GM23338 (cell line): Measurements from ENCODE around the gene SCN4B. TPM values are rescaled to one million over a fixed set of nuclear protein-coding genes. Genes with fewer than 3 reads are reported as not detected.

ENCODE experiments used
- ATAC-seq: fragments of 200-7000 bp; cut with Tn5 transposase; 3 replicates; pipeline ENCODE4 v1.9.1; 2020
- DNase-seq: peaks from one replicate; pipeline ENCODE4 v3.0.0-alpha.2; 2015; ENCODE audit warnings: low spot score
- H2AFZ ChIP-seq: fragments of 200-600 bp; sonication (generic); 2 replicates; pipeline ENCODE4 v1.8.0; 2016; ENCODE audit warnings: antibody characterized with exemption, mild to moderate bottlenecking, moderate library complexity
- H3F3A ChIP-seq: fragments of 200-600 bp; sonication (generic); replicated peaks from 2 replicates; pipeline ENCODE4 v1.8.0; 2017; ENCODE audit warnings: antibody characterized with exemption, mixed run types, low read depth
- H3K27ac ChIP-seq: fragments of 200-600 bp; sonication (generic); 2 replicates; pipeline ENCODE4 v1.6.1; 2016; ENCODE audit warnings: low read depth
- H3K27me3 ChIP-seq: fragments of 200-600 bp; sonication (generic); 2 replicates; pipeline ENCODE4 v1.8.0; 2016; ENCODE audit warnings: mild to moderate bottlenecking, mixed run types, moderate library complexity; ENCODE audit not compliant: insufficient read depth
- H3K36me3 ChIP-seq: fragments of 200-600 bp; sonication (generic); 2 replicates; pipeline ENCODE4 v1.8.0; 2016; ENCODE audit warnings: mild to moderate bottlenecking; ENCODE audit not compliant: insufficient read depth
- H3K4me1 ChIP-seq: fragments of 200-600 bp; sonication (generic); 2 replicates; pipeline ENCODE4 v1.8.0; 2016; ENCODE audit warnings: mild to moderate bottlenecking, moderate library complexity; ENCODE audit not compliant: insufficient read depth
- H3K4me2 ChIP-seq: fragments of 200-600 bp; sonication (generic); 2 replicates; pipeline ENCODE4 v1.7.1; 2017; ENCODE audit warnings: mixed run types
- H3K4me3 ChIP-seq: fragments of 200-600 bp; sonication (generic); 2 replicates; pipeline ENCODE4 v1.6.1; 2016; ENCODE audit warnings: mixed run types
- H3K79me2 ChIP-seq: fragments of 200-600 bp; sonication (generic); replicated peaks from 2 replicates; pipeline ENCODE4 v1.8.0; 2017; ENCODE audit warnings: mild to moderate bottlenecking; ENCODE audit not compliant: insufficient read depth
- H3K9me2 ChIP-seq: fragments of 200-600 bp; sonication (generic); 2 replicates; pipeline ENCODE4 v1.8.0; 2017; ENCODE audit not compliant: insufficient read depth
- H4K20me1 ChIP-seq: fragments of 200-600 bp; sonication (generic); replicated peaks from 2 replicates; pipeline ENCODE4 v1.8.0; 2017; ENCODE audit warnings: mild to moderate bottlenecking; ENCODE audit not compliant: insufficient read depth
- H3K27ac Mint-ChIP-seq: 2 replicates; pipeline ENCODE4 v1.8.0; 2020; ENCODE audit warnings: inconsistent platforms, mild to moderate bottlenecking, moderate library complexity, mixed read lengths
- H3K27me3 Mint-ChIP-seq: 3 replicates; pipeline ENCODE4 v1.8.0; 2022; ENCODE audit warnings: low read depth, mild to moderate bottlenecking, moderate library complexity, mixed read lengths, inconsistent platforms; ENCODE audit not compliant: insufficient read depth, poor library complexity
- H3K36me3 Mint-ChIP-seq: 3 replicates; pipeline ENCODE4 v1.8.0; 2021; ENCODE audit warnings: low read depth, mild to moderate bottlenecking, inconsistent platforms, moderate library complexity, mixed read lengths
- H3K4me1 Mint-ChIP-seq: 3 replicates; pipeline ENCODE4 v1.8.0; 2020; ENCODE audit warnings: mild to moderate bottlenecking, inconsistent platforms, mixed read lengths
- H3K4me3 Mint-ChIP-seq: 3 replicates; pipeline ENCODE4 v1.8.0; 2021; ENCODE audit warnings: moderate library complexity, mild to moderate bottlenecking, inconsistent platforms, mixed read lengths
- H3K9me3 Mint-ChIP-seq: 3 replicates; pipeline ENCODE4 v1.8.0; 2020; ENCODE audit warnings: moderate library complexity, mild to moderate bottlenecking, inconsistent platforms, mixed read lengths
- CREB1 ChIP-seq: fragments of 250-450 bp; sonication (Bioruptor Pico); IDR thresholded peaks from 2 replicates; pipeline ENCODE4 v1.5.0; 2020; ENCODE audit warnings: low read depth, mild to moderate bottlenecking, moderate library complexity
- JUNB ChIP-seq: IDR thresholded peaks from one replicate; pipeline ENCODE4 v1.6.1; 2016; ENCODE audit warnings: antibody characterized with exemption; ENCODE audit not compliant: unreplicated experiment
- ZNF114 ChIP-seq: fragments of 250-450 bp; sonication (Bioruptor Pico); IDR thresholded peaks from 2 replicates; pipeline ENCODE4 v1.5.0; 2020; ENCODE audit warnings: mild to moderate bottlenecking, moderate library complexity
- ZNF331 ChIP-seq: fragments of 250-450 bp; sonication (Bioruptor Pico); IDR thresholded peaks from 2 replicates; pipeline ENCODE4 v1.5.0; 2020; ENCODE audit warnings: low read depth, mild to moderate bottlenecking, moderate library complexity
- polyA plus RNA-seq: library from polyadenylated mRNA; unstranded; fragments of >200 nt; fragmentation: Nextera tagmentation; extraction: Ambion mirVana; gene quantifications from 2 replicates; pipeline ENCODE4 v1.2.1, GENCODE V29; 2016
- total RNA-seq: library from RNA; depleted of rRNA; stranded (reverse); fragments of >200 nt; shearing (Covaris generic); gene quantifications from 2 replicates; pipeline ENCODE4 v1.2.3, GENCODE V29; 2014
- TF ChIP-seq, protein P1 (sequence below): IDR thresholded peaks from 2 replicates; pipeline ENCODE4 v1.6.1; 2016; ENCODE audit warnings: antibody characterized with exemption
- TF ChIP-seq, protein P2 (sequence below), 2 experiments: fragments of 200-600 bp in 1 of 2; sonication (generic) in 1 of 2; conservative IDR thresholded peaks; 2 replicates each; pipeline versions ENCODE4 v1.5.1 to v1.6.1; 2016 to 2017; ENCODE audit warnings: antibody characterized with exemption in 2 of 2, low read depth in 2 of 2, mild to moderate bottlenecking in 2 of 2, moderate library complexity in 1 of 2
- TF ChIP-seq, protein P3 (sequence below): fragments of 250-450 bp; sonication (Bioruptor Pico); IDR thresholded peaks from 2 replicates; pipeline ENCODE4 v1.5.0; 2020; ENCODE audit warnings: mild to moderate bottlenecking, moderate library complexity
- TF ChIP-seq, protein P4 (sequence below): IDR thresholded peaks from one replicate; pipeline ENCODE4 v1.6.1; 2018; ENCODE audit warnings: antibody characterized with exemption; ENCODE audit not compliant: unreplicated experiment

SCN4B gene
- total and polyA plus RNA-seq, 2 experiments from 2014 or later, result 0.45 to 3.0 TPM

DNA sequence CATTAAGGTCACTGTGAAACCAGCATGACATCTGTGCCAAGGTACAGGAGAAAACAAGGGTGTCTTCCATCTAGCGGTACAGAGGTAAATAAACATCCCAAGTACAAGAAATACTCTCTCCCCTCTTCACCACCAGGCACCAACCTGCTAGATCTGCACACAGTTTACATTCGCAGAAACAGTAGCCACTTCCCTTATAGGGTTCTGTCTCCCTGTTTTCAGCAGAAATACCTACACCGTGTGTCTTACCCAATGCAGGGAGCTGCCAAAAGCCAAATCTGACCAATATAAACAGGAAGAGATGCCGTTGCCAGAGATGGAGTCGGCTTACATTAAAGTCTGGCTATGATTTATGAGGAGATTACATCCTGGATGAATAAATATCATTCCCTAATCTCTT is 1.2 kb downstream of the SCN4B start:
- Histone ChIP-seq H3K4me2 (peak overlapping the region; percentile 98), H3K4me3 (peak overlapping the region; percentile 94), H3F3A (0 out of 2 replicates have a peak, but pooled peaks cover 3% of the 10 kb centered on the region), H2AFZ (no peak overlapping the region; the same call in 1 of the 2 replicates), H3K4me1 (peaks cover 59% of the 10 kb centered on the region), H3K9me2 (no peaks in the 10 kb centered on the region), H3K36me3 (no peaks in the 10 kb centered on the region), H3K27ac (no peak overlapping the region), H3K27me3 (peaks cover 97% of the 10 kb centered on the region), H4K20me1 (0 out of 2 replicates have a peak, but pooled peaks cover 3% of the 10 kb centered on the region), H3K79me2 (no peaks in the 10 kb centered on the region)
- Mint-ChIP-seq H3K4me1 (peaks cover 63% of the 10 kb centered on the region), H3K27ac (no peak overlapping the region), H3K27me3 (peaks cover 66% of the 10 kb centered on the region), H3K4me3 (peak overlapping the region; percentile 78; the same call in 2 of the 3 replicates), H3K36me3 (no peaks in the 10 kb centered on the region), H3K9me3 (no peaks in the 10 kb centered on the region)
- DNase-seq, result no peak
- ATAC-seq, result no peak
- TF ChIP-seq, protein P1, sequence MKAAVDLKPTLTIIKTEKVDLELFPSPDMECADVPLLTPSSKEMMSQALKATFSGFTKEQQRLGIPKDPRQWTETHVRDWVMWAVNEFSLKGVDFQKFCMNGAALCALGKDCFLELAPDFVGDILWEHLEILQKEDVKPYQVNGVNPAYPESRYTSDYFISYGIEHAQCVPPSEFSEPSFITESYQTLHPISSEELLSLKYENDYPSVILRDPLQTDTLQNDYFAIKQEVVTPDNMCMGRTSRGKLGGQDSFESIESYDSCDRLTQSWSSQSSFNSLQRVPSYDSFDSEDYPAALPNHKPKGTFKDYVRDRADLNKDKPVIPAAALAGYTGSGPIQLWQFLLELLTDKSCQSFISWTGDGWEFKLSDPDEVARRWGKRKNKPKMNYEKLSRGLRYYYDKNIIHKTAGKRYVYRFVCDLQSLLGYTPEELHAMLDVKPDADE, result no peak
- TF ChIP-seq, protein P2, sequence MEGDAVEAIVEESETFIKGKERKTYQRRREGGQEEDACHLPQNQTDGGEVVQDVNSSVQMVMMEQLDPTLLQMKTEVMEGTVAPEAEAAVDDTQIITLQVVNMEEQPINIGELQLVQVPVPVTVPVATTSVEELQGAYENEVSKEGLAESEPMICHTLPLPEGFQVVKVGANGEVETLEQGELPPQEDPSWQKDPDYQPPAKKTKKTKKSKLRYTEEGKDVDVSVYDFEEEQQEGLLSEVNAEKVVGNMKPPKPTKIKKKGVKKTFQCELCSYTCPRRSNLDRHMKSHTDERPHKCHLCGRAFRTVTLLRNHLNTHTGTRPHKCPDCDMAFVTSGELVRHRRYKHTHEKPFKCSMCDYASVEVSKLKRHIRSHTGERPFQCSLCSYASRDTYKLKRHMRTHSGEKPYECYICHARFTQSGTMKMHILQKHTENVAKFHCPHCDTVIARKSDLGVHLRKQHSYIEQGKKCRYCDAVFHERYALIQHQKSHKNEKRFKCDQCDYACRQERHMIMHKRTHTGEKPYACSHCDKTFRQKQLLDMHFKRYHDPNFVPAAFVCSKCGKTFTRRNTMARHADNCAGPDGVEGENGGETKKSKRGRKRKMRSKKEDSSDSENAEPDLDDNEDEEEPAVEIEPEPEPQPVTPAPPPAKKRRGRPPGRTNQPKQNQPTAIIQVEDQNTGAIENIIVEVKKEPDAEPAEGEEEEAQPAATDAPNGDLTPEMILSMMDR (conservative IDR thresholded peaks at IDR 0.05; ENCODE audit: low read depth in 2 of 2), result no peak
- TF ChIP-seq, protein P3, sequence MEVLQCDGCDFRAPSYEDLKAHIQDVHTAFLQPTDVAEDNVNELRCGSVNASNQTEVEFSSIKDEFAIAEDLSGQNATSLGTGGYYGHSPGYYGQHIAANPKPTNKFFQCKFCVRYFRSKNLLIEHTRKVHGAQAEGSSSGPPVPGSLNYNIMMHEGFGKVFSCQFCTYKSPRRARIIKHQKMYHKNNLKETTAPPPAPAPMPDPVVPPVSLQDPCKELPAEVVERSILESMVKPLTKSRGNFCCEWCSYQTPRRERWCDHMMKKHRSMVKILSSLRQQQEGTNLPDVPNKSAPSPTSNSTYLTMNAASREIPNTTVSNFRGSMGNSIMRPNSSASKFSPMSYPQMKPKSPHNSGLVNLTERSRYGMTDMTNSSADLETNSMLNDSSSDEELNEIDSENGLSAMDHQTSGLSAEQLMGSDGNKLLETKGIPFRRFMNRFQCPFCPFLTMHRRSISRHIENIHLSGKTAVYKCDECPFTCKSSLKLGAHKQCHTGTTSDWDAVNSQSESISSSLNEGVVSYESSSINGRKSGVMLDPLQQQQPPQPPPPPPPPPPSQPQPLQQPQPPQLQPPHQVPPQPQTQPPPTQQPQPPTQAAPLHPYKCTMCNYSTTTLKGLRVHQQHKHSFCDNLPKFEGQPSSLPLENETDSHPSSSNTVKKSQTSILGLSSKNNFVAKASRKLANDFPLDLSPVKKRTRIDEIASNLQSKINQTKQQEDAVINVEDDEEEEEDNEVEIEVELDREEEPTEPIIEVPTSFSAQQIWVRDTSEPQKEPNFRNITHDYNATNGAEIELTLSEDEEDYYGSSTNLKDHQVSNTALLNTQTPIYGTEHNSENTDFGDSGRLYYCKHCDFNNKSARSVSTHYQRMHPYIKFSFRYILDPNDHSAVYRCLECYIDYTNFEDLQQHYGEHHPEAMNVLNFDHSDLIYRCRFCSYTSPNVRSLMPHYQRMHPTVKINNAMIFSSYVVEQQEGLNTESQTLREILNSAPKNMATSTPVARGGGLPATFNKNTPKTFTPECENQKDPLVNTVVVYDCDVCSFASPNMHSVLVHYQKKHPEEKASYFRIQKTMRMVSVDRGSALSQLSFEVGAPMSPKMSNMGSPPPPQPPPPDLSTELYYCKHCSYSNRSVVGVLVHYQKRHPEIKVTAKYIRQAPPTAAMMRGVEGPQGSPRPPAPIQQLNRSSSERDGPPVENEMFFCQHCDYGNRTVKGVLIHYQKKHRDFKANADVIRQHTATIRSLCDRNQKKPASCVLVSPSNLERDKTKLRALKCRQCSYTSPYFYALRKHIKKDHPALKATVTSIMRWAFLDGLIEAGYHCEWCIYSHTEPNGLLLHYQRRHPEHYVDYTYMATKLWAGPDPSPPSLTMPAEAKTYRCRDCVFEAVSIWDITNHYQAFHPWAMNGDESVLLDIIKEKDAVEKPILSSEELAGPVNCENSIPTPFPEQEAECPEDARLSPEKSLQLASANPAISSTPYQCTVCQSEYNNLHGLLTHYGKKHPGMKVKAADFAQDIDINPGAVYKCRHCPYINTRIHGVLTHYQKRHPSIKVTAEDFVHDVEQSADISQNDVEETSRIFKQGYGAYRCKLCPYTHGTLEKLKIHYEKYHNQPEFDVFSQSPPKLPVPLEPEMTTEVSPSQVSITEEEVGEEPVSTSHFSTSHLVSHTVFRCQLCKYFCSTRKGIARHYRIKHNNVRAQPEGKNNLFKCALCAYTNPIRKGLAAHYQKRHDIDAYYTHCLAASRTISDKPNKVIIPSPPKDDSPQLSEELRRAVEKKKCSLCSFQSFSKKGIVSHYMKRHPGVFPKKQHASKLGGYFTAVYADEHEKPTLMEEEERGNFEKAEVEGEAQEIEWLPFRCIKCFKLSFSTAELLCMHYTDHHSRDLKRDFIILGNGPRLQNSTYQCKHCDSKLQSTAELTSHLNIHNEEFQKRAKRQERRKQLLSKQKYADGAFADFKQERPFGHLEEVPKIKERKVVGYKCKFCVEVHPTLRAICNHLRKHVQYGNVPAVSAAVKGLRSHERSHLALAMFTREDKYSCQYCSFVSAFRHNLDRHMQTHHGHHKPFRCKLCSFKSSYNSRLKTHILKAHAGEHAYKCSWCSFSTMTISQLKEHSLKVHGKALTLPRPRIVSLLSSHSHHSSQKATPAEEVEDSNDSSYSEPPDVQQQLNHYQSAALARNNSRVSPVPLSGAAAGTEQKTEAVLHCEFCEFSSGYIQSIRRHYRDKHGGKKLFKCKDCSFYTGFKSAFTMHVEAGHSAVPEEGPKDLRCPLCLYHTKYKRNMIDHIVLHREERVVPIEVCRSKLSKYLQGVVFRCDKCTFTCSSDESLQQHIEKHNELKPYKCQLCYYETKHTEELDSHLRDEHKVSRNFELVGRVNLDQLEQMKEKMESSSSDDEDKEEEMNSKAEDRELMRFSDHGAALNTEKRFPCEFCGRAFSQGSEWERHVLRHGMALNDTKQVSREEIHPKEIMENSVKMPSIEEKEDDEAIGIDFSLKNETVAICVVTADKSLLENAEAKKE (CRISPR knock-in tag), result no peak
- no peak for TF ChIP-seq CREB1 (CRISPR knock-in tag)
- no peak for TF ChIP-seq ZNF331 (CRISPR knock-in tag)
- no peak for TF ChIP-seq ZNF114 (CRISPR knock-in tag)
- no peak for TF ChIP-seq JUNB
- TF ChIP-seq, protein P4, sequence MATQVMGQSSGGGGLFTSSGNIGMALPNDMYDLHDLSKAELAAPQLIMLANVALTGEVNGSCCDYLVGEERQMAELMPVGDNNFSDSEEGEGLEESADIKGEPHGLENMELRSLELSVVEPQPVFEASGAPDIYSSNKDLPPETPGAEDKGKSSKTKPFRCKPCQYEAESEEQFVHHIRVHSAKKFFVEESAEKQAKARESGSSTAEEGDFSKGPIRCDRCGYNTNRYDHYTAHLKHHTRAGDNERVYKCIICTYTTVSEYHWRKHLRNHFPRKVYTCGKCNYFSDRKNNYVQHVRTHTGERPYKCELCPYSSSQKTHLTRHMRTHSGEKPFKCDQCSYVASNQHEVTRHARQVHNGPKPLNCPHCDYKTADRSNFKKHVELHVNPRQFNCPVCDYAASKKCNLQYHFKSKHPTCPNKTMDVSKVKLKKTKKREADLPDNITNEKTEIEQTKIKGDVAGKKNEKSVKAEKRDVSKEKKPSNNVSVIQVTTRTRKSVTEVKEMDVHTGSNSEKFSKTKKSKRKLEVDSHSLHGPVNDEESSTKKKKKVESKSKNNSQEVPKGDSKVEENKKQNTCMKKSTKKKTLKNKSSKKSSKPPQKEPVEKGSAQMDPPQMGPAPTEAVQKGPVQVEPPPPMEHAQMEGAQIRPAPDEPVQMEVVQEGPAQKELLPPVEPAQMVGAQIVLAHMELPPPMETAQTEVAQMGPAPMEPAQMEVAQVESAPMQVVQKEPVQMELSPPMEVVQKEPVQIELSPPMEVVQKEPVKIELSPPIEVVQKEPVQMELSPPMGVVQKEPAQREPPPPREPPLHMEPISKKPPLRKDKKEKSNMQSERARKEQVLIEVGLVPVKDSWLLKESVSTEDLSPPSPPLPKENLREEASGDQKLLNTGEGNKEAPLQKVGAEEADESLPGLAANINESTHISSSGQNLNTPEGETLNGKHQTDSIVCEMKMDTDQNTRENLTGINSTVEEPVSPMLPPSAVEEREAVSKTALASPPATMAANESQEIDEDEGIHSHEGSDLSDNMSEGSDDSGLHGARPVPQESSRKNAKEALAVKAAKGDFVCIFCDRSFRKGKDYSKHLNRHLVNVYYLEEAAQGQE, result no peak
